Measurements from ENCODE around the gene C2CD2L. TPM values are rescaled to one million over a fixed set of nuclear protein-coding genes. Genes with fewer than 3 reads are reported as not detected.
A peak's percentile ranks its signal among the peaks of the same experiment; 100 is the strongest.

C2CD2L gene
- total and polyA plus RNA-seq, 2 donors (not counting 1 experiment from before 2014, with no cell fraction given), result 3.0 TPM

DNA sequence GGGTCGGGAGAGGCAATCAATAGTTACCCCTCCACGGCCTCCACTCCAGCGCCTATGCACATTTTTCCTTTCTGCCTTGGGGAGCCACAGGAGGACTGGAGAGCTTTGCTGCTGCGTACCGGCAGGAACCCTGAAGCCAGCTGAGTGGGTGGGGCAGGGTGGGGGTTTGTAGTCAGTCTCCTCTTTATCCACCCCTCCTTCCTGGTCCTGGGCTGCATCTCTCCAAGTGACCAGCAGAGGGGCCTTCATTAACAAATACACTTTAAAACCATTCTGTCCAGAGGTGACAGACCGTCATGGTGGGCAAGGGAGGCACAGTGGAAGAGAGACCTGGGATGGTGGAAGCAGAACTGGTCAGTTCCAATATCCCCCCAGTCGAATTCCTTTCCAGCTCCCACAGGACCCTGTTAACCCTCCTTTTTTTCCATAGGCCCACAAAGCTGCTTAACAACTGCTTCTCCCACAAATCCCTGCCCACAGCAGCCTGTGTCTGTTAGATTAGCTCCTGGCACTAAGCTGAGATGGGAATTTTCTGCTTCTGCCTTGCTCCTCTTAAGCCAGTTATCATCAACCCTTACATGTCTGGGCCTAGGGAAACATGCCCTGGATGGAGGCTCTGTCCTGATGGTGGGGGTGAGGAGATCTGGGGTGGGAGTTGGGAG is 37.8 kb downstream of the C2CD2L start:
- H3K27me3 ChIP-seq (ENCODE audit: control insufficient read depth, insufficient read depth, low read length), result peaks cover 13% of the 10 kb centered on the region
- H2AFZ ChIP-seq (ENCODE audit: low read length), result no peak overlapping the region
- no peaks in the 10 kb centered on the region for H3K36me3 ChIP-seq (ENCODE audit: control insufficient read depth, insufficient read depth, low read length)
- no peaks in the 10 kb centered on the region for H3K9me3 ChIP-seq (ENCODE audit: control insufficient read depth, insufficient read depth, low read depth, low read length)
- peak; percentile 71 to 72 for DNase-seq (ENCODE audit: low read depth in 2 of 2)
- no peak overlapping the region for H3K9ac ChIP-seq (ENCODE audit: insufficient read depth, low read length)
- no peaks in the 10 kb centered on the region for H4K20me1 ChIP-seq (ENCODE audit: control insufficient read depth, extremely low read depth, insufficient read depth, low read length)
- peak overlapping the region; percentile 37 for H3K4me2 ChIP-seq (ENCODE audit: extremely low read depth, insufficient read depth, low read length)
- H3K4me3 ChIP-seq (replicated peaks in 1 of 4; ENCODE audit: control extremely low read depth in 1 of 4, insufficient read depth in 1 of 4, low read depth in 3 of 4, low read length in 4 of 4), result no peak overlapping the region
- H3K4me1 ChIP-seq (ENCODE audit: control insufficient read depth, extremely low read depth, insufficient read depth, low read length), result peaks cover 2% of the 10 kb centered on the region
- H3K27ac ChIP-seq (ENCODE audit: insufficient read depth, low read length), result no peak overlapping the region
- H3K79me2 ChIP-seq (ENCODE audit: control insufficient read depth, insufficient read depth, low read length), result no peaks in the 10 kb centered on the region
- TF ChIP-seq, protein P1, sequence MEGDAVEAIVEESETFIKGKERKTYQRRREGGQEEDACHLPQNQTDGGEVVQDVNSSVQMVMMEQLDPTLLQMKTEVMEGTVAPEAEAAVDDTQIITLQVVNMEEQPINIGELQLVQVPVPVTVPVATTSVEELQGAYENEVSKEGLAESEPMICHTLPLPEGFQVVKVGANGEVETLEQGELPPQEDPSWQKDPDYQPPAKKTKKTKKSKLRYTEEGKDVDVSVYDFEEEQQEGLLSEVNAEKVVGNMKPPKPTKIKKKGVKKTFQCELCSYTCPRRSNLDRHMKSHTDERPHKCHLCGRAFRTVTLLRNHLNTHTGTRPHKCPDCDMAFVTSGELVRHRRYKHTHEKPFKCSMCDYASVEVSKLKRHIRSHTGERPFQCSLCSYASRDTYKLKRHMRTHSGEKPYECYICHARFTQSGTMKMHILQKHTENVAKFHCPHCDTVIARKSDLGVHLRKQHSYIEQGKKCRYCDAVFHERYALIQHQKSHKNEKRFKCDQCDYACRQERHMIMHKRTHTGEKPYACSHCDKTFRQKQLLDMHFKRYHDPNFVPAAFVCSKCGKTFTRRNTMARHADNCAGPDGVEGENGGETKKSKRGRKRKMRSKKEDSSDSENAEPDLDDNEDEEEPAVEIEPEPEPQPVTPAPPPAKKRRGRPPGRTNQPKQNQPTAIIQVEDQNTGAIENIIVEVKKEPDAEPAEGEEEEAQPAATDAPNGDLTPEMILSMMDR (conservative IDR thresholded peaks at IDR 0.05 in 1 of 2, IDR thresholded peaks at IDR 0.05 in 1 of 2; ENCODE audit: low read depth in 1 of 2, low read length in 2 of 2), result peak; percentile 60 to 64
- TF ChIP-seq EZH2 (IDR thresholded peaks at IDR 0.05; ENCODE audit: low read length, missing control alignments), result no peak

DNA sequence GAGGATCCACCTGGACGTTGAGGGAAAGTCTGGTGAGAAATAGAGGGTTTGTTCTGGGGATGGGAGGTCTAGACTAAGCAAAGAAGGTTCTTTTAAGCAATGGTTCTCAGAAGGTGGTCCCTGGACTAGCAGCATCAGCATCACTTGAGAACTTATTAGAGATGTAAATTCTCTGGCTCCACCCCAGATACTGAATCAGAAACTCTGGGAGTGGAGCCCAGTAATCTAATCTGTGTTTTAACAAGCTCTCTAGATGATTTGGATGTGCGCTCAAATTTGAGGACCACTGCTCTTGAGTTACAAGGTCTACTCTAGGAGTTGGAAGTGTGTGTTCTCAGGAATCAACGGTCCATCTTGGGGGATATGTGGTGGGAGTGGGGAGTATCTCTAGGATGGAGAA is 38.4 kb downstream of the C2CD2L start:
- Histone ChIP-seq H2AFZ (ENCODE audit: low read length) (no peak overlapping the region), H3K27ac (ENCODE audit: insufficient read depth, low read length) (no peak overlapping the region), H3K4me1 (ENCODE audit: control insufficient read depth, extremely low read depth, insufficient read depth, low read length) (peaks cover 2% of the 10 kb centered on the region), H3K36me3 (ENCODE audit: control insufficient read depth, insufficient read depth, low read length) (no peaks in the 10 kb centered on the region), H3K27me3 (ENCODE audit: control insufficient read depth, insufficient read depth, low read length) (peaks cover 17% of the 10 kb centered on the region), H3K4me3 (replicated peaks in 1 of 4; ENCODE audit: control extremely low read depth in 1 of 4, insufficient read depth in 1 of 4, low read depth in 3 of 4, low read length in 4 of 4) (no peak overlapping the region), H3K9me3 (ENCODE audit: control insufficient read depth, insufficient read depth, low read depth, low read length) (no peaks in the 10 kb centered on the region), H3K79me2 (ENCODE audit: control insufficient read depth, insufficient read depth, low read length) (no peaks in the 10 kb centered on the region), H4K20me1 (ENCODE audit: control insufficient read depth, extremely low read depth, insufficient read depth, low read length) (no peaks in the 10 kb centered on the region), H3K4me2 (ENCODE audit: extremely low read depth, insufficient read depth, low read length) (no peak overlapping the region), H3K9ac (ENCODE audit: insufficient read depth, low read length) (no peak overlapping the region)
- TF ChIP-seq, protein P1 (conservative IDR thresholded peaks at IDR 0.05 in 1 of 2, IDR thresholded peaks at IDR 0.05 in 1 of 2; ENCODE audit: low read depth in 1 of 2, low read length in 2 of 2), result no peak
- no peak for TF ChIP-seq EZH2 (IDR thresholded peaks at IDR 0.05; ENCODE audit: low read length, missing control alignments)
- no peak for DNase-seq (ENCODE audit: low read depth in 2 of 2)

DNA sequence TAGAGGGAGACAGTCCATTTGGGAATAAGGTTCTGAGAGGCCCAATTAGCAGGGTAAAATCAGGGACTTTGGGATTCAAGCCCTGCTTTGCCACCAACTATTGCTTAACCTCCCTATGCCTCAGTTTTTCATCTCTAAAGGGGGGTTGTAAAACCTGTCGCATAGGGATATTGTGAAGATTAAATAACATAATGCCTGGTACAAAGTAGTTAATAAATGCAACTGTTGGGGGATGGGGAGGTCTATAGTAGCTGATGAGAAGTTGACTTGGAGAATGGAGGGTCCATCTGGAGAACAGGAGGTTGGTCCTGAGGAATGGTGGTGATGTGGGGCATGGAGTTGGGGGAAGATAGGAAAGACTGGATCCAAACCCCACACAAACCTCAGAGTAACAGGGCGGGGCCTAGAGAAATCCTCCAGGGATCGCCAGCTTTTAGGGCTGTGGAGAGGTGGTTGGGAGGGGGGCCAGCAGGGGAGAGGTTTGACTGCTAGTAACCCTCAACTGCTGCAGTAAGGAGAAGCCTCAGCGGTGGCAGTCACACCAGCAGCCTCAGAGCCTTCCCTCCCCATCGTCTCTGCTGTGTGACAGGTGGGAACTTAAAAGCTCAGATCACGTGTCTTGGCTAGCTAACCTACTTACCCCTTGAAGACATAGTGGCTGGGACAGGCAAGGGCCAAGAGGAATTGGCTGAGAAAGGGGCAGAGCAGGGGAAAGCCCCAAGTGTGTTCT is 40.6 kb downstream of the C2CD2L start:
- TF ChIP-seq, protein P1 (conservative IDR thresholded peaks at IDR 0.05 in 1 of 2, IDR thresholded peaks at IDR 0.05 in 1 of 2; ENCODE audit: low read depth in 1 of 2, low read length in 2 of 2), result no peak
- no peak for TF ChIP-seq EZH2 (IDR thresholded peaks at IDR 0.05; ENCODE audit: low read length, missing control alignments)

More for the DNA sequence above, 40.6 kb downstream of the C2CD2L start:
- Histone ChIP-seq H3K27me3 (ENCODE audit: control insufficient read depth, insufficient read depth, low read length) (peaks cover 25% of the 10 kb centered on the region), H3K36me3 (ENCODE audit: control insufficient read depth, insufficient read depth, low read length) (no peaks in the 10 kb centered on the region), H3K4me3 (replicated peaks in 1 of 4; ENCODE audit: control extremely low read depth in 1 of 4, insufficient read depth in 1 of 4, low read depth in 3 of 4, low read length in 4 of 4) (no peak overlapping the region), H3K9ac (ENCODE audit: insufficient read depth, low read length) (no peak overlapping the region), H3K79me2 (ENCODE audit: control insufficient read depth, insufficient read depth, low read length) (no peaks in the 10 kb centered on the region), H3K27ac (ENCODE audit: insufficient read depth, low read length) (no peak overlapping the region), H4K20me1 (ENCODE audit: control insufficient read depth, extremely low read depth, insufficient read depth, low read length) (no peaks in the 10 kb centered on the region), H3K9me3 (ENCODE audit: control insufficient read depth, insufficient read depth, low read depth, low read length) (no peaks in the 10 kb centered on the region), H3K4me1 (ENCODE audit: control insufficient read depth, extremely low read depth, insufficient read depth, low read length) (peaks cover 2% of the 10 kb centered on the region), H3K4me2 (ENCODE audit: extremely low read depth, insufficient read depth, low read length) (no peak overlapping the region), H2AFZ (ENCODE audit: low read length) (no peak overlapping the region)
- no peak for DNase-seq (ENCODE audit: low read depth in 2 of 2)

Measured in fibroblast of lung (primary cell).